Stimulated activated naive CD8-positive, alpha-beta T cell treated with anti-CD3 and anti-CD28 coated beads, Interleukin-15, amount 100 ng/mL, for 72 hours (primary cell): Measurements from ENCODE around the gene SLCO4A1.

Source experiments
- ATAC-seq: fragments of 150-1000 bp; cut with Tn5 transposase; 2 replicates; pipeline ENCODE4 v1.10.0; 2021; ENCODE audit warnings: mild to moderate bottlenecking, moderate library complexity
- DNase-seq, 2 donors: peaks; one replicate each; pipeline ENCODE4 v3.0.0; 2021 to 2022
- H3K27ac Mint-ChIP-seq, 2 donors: one replicate each; pipeline ENCODE4 v1.8.0; 2022; ENCODE audit warnings: mild to moderate bottlenecking in 2 of 2, mixed read lengths in 2 of 2, moderate library complexity in 2 of 2
- H3K27me3 Mint-ChIP-seq: one replicate; pipeline ENCODE4 v1.8.0; 2022; ENCODE audit warnings: mixed read lengths
- H3K4me1 Mint-ChIP-seq: one replicate; pipeline ENCODE4 v1.8.0; 2022; ENCODE audit warnings: mild to moderate bottlenecking, mixed read lengths
- H3K4me3 Mint-ChIP-seq, 2 donors: one replicate each; pipeline ENCODE4 v1.8.0; 2022; ENCODE audit warnings: mild to moderate bottlenecking in 2 of 2, mixed read lengths in 2 of 2, moderate library complexity in 1 of 2
- H3K9me3 Mint-ChIP-seq, 2 donors: one replicate each; pipeline ENCODE4 v1.8.0; 2022; ENCODE audit warnings: mixed read lengths in 2 of 2

SLCO4A1 gene

GRCh38 chr20:62695448-62696414 is 53.4 kb downstream of the SLCO4A1 start:
- no peak overlapping the region for H3K4me3 Mint-ChIP-seq
- peaks cover 22% of the 10 kb centered on the region for H3K27me3 Mint-ChIP-seq
- no peak overlapping the region for H3K27ac Mint-ChIP-seq
- no peaks in the 10 kb centered on the region for H3K9me3 Mint-ChIP-seq
- ATAC-seq = no peak
- peaks cover 5% of the 10 kb centered on the region for H3K4me1 Mint-ChIP-seq
- no peak for DNase-seq

GRCh38 chr20:62696434-62696957 is 54.2 kb downstream of the SLCO4A1 start:
- Mint-ChIP-seq H3K9me3 (no peaks in the 10 kb centered on the region), H3K4me3 (no peak overlapping the region), H3K4me1 (peaks cover 5% of the 10 kb centered on the region), H3K27ac (no peak overlapping the region), H3K27me3 (peaks cover 22% of the 10 kb centered on the region)
- DNase-seq (no peak), ATAC-seq (peak; percentile 65)

GRCh38 chr20:62696989-62697388 is 54.7 kb downstream of the SLCO4A1 start:
- H3K4me1 Mint-ChIP-seq = peaks cover 5% of the 10 kb centered on the region
- ATAC-seq = no peak
- no peak overlapping the region for H3K27ac Mint-ChIP-seq
- H3K9me3 Mint-ChIP-seq = no peaks in the 10 kb centered on the region
- DNase-seq = no peak
- H3K4me3 Mint-ChIP-seq = no peak overlapping the region
- H3K27me3 Mint-ChIP-seq = peaks cover 22% of the 10 kb centered on the region

GRCh38 chr20:62697468-62697912 is 55.2 kb downstream of the SLCO4A1 start:
- DNase-seq (no peak), ATAC-seq (no peak)
- no peaks in the 10 kb centered on the region for H3K9me3 Mint-ChIP-seq
- H3K27ac Mint-ChIP-seq = no peak overlapping the region
- H3K4me1 Mint-ChIP-seq = peaks cover 5% of the 10 kb centered on the region
- peaks cover 20% of the 10 kb centered on the region for H3K27me3 Mint-ChIP-seq
- H3K4me3 Mint-ChIP-seq = no peak overlapping the region

DNA sequence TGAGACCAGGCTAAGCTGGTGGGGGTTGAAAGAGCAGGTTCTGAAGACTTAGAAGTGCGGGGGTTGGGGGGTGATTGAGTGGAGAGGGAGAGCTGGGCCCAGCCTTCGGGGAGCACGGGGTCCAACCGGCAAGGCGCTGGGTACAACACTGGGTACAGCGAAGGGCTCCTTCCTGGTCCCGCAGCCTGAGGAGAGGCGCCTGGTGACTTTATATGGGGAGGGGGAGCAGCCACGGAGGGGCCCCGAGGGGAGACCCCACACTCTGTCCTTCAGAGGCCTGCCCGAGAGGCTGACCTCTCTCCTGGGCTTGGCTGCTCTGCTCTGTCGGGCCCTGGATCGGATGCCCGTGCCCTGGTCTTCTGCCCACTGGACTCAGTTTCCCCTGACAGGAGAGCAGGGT is 55.9 kb downstream of the SLCO4A1 start:
- H3K27me3 Mint-ChIP-seq = peaks cover 13% of the 10 kb centered on the region
- no peaks in the 10 kb centered on the region for H3K9me3 Mint-ChIP-seq
- peaks cover 7% of the 10 kb centered on the region for H3K4me1 Mint-ChIP-seq
- ATAC-seq (no peak), DNase-seq (no peak)
- no peak overlapping the region for H3K4me3 Mint-ChIP-seq
- no peak overlapping the region for H3K27ac Mint-ChIP-seq

DNA sequence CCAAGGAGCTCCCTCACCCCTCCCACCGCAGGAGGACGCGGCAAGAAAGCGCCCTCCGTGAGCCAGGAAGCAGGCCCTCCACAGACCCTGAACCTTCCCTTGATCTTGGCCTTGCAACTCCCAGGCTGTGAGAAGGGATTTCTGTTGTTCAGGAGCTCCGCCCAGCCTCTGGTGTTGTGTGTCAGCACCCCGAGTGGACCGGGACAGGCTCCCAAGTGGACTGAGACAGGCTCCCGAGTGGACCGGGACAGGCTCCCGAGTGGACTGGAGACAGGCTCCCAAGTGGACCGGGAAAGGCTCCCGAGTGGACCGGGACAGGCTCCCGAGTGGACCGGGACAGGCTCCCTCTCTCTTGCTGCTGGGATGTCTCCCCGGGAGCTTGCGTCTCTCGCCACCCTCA is 57.0 kb downstream of the SLCO4A1 start:
- DNase-seq = no peak
- peaks cover 18% of the 10 kb centered on the region for H3K4me1 Mint-ChIP-seq
- no peak overlapping the region for H3K4me3 Mint-ChIP-seq
- ATAC-seq = no peak
- H3K9me3 Mint-ChIP-seq = no peaks in the 10 kb centered on the region
- H3K27ac Mint-ChIP-seq = no peak overlapping the region
- peaks cover 6% of the 10 kb centered on the region for H3K27me3 Mint-ChIP-seq

- Mint-ChIP-seq H3K9me3 (no peaks in the 10 kb centered on the region), H3K4me1 (peaks cover 22% of the 10 kb centered on the region), H3K27me3 (peaks cover 6% of the 10 kb centered on the region), H3K27ac (no peak overlapping the region), H3K4me3 (no peak overlapping the region)
- ATAC-seq (no peak), DNase-seq (no peak)
Observed at GRCh38 chr20:62699741-62700140, 57.4 kb downstream of the SLCO4A1 start.

GRCh38 chr20:62700261-62700930 is 58.1 kb downstream of the SLCO4A1 start:
- DNase-seq = no peak

DNA sequence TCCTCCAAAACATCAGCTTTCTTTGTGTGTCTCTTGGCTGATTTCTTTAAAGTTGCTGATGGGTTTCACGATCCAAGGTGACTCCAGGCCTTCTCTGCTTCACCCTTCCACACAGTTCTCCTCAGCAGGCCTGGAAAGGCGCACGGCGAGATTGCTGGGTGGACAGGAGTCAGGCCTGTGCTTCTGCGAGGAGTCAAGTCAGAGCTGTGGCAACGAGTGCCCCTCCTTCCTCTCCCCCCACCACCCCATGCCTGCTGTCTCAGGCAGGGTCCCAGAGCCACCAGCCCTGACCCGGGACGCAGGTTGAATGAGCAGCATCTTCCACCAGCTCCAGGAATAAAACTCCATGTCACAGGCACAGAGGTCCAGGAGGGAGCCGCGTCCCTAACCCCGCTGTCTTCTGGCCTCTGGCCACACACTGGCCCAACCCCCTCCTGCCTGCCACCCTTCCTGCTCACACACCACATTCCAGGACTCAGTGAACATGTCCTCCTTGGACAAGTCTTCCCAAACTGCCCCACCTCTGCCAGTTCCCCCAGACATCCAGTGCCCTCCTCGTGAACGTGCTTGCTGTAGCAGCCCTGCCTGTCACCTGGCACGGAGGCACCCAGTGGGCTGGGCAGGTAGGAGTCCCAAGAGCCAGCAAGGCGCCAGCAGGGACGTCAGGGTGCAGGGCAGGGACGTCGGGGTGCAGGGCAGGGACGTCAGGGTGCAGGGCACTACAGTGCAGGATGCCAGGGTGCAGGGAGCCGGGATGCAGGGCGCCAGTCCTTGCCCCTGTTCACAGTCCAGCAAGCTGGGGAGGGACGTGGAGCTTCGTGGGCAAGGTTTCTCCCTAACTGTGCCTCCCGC is 59.1 kb downstream of the SLCO4A1 start:
- Mint-ChIP-seq H3K4me1 (peaks cover 20% of the 10 kb centered on the region), H3K4me3 (no peak overlapping the region), H3K27ac (peak overlapping the region in 1 of 2 donors; percentile 2)

More at GRCh38 chr20:62700261-62700930, 58.1 kb downstream of the SLCO4A1 start:
- H3K4me3 Mint-ChIP-seq = no peak overlapping the region
- H3K9me3 Mint-ChIP-seq = no peaks in the 10 kb centered on the region
- peaks cover 24% of the 10 kb centered on the region for H3K4me1 Mint-ChIP-seq
- peaks cover 6% of the 10 kb centered on the region for H3K27me3 Mint-ChIP-seq
- no peak overlapping the region for H3K27ac Mint-ChIP-seq
- no peak for ATAC-seq

GRCh38 chr20:62702013-62702300 is 59.7 kb downstream of the SLCO4A1 start:
- peak; percentile 27 for ATAC-seq
- no peak overlapping the region for H3K27ac Mint-ChIP-seq
- peaks cover 19% of the 10 kb centered on the region for H3K4me1 Mint-ChIP-seq
- no peak for DNase-seq
- no peak overlapping the region for H3K4me3 Mint-ChIP-seq
- H3K9me3 Mint-ChIP-seq = no peaks in the 10 kb centered on the region
- peaks cover 9% of the 10 kb centered on the region for H3K27me3 Mint-ChIP-seq

More for the DNA sequence above, 59.1 kb downstream of the SLCO4A1 start:
- DNase-seq (no peak), ATAC-seq (no peak)
- Mint-ChIP-seq H3K27me3 (peaks cover 6% of the 10 kb centered on the region), H3K9me3 (no peaks in the 10 kb centered on the region)

- Mint-ChIP-seq H3K27ac (peak overlapping the region in 1 of 2 donors; percentile 42), H3K27me3 (peaks cover 17% of the 10 kb centered on the region), H3K9me3 (no peaks in the 10 kb centered on the region), H3K4me1 (peaks cover 24% of the 10 kb centered on the region), H3K4me3 (peak overlapping the region in 1 of 2 donors; percentile 35)
- ATAC-seq (peak; percentile 63), DNase-seq (no peak)
Observed at GRCh38 chr20:62702895-62703852, 60.9 kb downstream of the SLCO4A1 start.

DNA sequence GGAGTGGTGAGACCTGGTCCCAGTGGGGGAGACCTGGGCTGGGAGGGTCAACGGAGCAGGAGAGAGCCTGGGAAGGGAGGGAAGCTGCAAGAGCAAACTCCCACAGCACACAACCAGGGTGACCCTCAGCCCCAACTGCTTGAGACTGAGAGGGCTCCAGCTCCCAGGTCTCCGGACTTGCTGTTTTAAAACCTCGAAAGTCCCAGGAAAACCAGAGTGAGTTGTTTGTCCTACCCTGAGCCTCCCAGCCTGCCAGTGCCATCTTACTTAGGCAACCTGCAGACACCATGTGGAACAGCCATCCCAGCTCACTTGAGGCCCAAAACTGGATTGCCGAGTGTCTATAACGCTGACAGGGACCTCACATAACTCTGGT is 61.5 kb downstream of the SLCO4A1 start:
- peaks cover 26% of the 10 kb centered on the region for H3K4me1 Mint-ChIP-seq
- no peak for ATAC-seq
- DNase-seq = no peak
- H3K27me3 Mint-ChIP-seq = peaks cover 21% of the 10 kb centered on the region
- no peaks in the 10 kb centered on the region for H3K9me3 Mint-ChIP-seq
- H3K27ac Mint-ChIP-seq = peak overlapping the region in 1 of 2 donors; percentile 42
- H3K4me3 Mint-ChIP-seq = peak overlapping the region in 1 of 2 donors; percentile 35

DNA sequence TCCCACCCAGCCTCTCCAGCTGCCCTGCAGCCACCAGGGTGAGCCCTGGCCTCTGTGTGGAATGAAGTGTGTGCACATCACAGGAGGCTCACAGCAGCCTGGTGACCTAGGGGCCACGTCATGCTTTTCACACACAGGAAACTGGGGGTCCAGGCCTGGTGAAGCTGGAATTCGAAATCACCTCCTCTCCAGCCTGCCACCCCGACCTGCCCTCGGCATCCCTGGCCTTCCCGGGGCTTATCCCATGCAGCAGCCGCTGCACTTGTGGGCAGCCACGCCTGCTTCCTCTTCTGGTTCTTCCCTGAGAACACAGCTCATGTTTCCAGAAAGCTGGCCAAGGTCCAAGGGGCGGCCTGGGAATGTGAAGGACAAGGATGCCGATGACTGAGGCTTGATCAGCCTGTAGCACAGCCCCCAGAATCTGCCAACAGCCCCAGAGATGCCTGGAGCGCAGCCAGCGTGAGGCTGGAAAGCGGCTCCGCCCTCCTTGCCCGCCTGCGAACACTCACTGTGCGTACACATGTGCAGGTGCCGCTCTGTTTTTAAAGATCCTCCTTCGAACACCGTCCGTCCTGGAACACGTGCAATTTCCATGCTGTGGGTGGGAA is 62.1 kb downstream of the SLCO4A1 start:
- no peak for ATAC-seq
- Mint-ChIP-seq H3K4me1 (peaks cover 26% of the 10 kb centered on the region), H3K4me3 (no peak overlapping the region), H3K9me3 (no peaks in the 10 kb centered on the region), H3K27me3 (peaks cover 24% of the 10 kb centered on the region), H3K27ac (no peak overlapping the region)
- DNase-seq = no peak

DNA sequence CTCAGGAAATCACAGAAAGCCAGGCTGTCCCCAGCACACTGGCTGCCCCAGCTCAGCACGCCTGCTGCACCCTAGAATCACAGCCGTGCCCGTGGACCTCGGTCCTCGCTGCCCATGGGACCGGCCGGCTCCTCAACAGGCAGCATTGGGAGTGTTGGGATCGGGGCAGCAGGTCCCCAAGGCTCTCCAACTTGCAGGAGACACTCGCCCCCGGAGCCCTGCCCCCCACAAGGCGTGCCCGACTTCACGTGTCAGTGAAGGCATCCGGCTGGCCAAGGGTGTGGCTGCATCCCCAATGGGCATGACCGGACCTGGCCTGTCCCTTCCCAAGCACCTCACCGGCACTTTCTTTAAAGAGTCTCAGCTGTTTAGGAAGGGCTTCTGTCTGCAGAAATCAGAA is 63.3 kb downstream of the SLCO4A1 start:
- ATAC-seq = no peak
- no peak for DNase-seq
- H3K27me3 Mint-ChIP-seq = peaks cover 36% of the 10 kb centered on the region
- H3K4me1 Mint-ChIP-seq = peaks cover 26% of the 10 kb centered on the region
- no peaks in the 10 kb centered on the region for H3K9me3 Mint-ChIP-seq
- no peak overlapping the region for H3K27ac Mint-ChIP-seq
- no peak overlapping the region for H3K4me3 Mint-ChIP-seq
